Neural cell (in vitro differentiated cells): ENCODE results near the gene DNAH6. TPM values are rescaled to one million over a fixed set of nuclear protein-coding genes. Genes with fewer than 3 reads are reported as not detected.

Experiments
- H2AFZ ChIP-seq: fragments of 200-600, 300-800 bp; sonication (generic), shearing (Covaris generic); 2 replicates; pipeline ENCODE4 v1.6.0; 2014; ENCODE audit warnings: low read depth, mild to moderate bottlenecking, antibody characterized with exemption, low read length, moderate library complexity
- H3F3A ChIP-seq: fragments of 200-600 bp; shearing (Covaris generic); 2 replicates; pipeline ENCODE4 v1.6.1; 2016; ENCODE audit warnings: mild to moderate bottlenecking, moderate library complexity, mixed read lengths, antibody characterized with exemption, low read length; ENCODE audit not compliant: insufficient read depth, poor library complexity, severe bottlenecking
- H3K27ac ChIP-seq: fragments of 200-600, 300-800 bp; sonication (generic), shearing (Covaris generic); 2 replicates; pipeline ENCODE4 v1.5.1; 2014; ENCODE audit warnings: mild to moderate bottlenecking, low read length, moderate library complexity
- H3K27me3 ChIP-seq: fragments of 300-800, 200-600 bp; sonication (generic), shearing (Covaris generic); 2 replicates; pipeline ENCODE4 v1.6.0; 2014; ENCODE audit warnings: mild to moderate bottlenecking, low read depth, low read length, moderate library complexity; ENCODE audit not compliant: insufficient read depth
- H3K36me3 ChIP-seq: fragments of 300-800, 200-600 bp; sonication (generic), shearing (Covaris generic); 2 replicates; pipeline ENCODE4 v1.5.1; 2014; ENCODE audit warnings: mild to moderate bottlenecking, antibody characterized with exemption, low read length, moderate library complexity; ENCODE audit not compliant: insufficient read depth
- H3K4me2 ChIP-seq: fragments of 300-800, 200-600 bp; sonication (generic), shearing (Covaris generic); 2 replicates; pipeline ENCODE4 v1.6.0; 2014; ENCODE audit warnings: mild to moderate bottlenecking, low read length
- H3K4me3 ChIP-seq: fragments of 300-800, 200-600 bp; sonication (generic), shearing (Covaris generic); 2 replicates; pipeline ENCODE4 v1.5.1; 2014; ENCODE audit warnings: mild to moderate bottlenecking, low read length, moderate library complexity
- H3K79me2 ChIP-seq: fragments of 200-600 bp; shearing (Covaris generic); replicated peaks from 2 replicates; pipeline ENCODE4 v1.6.0; 2014; ENCODE audit warnings: mild to moderate bottlenecking, low read length, moderate library complexity; ENCODE audit not compliant: insufficient read depth
- H3K9ac ChIP-seq: fragments of 300-800, 200-600 bp; sonication (generic), shearing (Covaris generic); 2 replicates; pipeline ENCODE4 v1.6.1; 2016; ENCODE audit warnings: mild to moderate bottlenecking, low read length, mixed read lengths
- H3K9me2 ChIP-seq: fragments of 200-600 bp; shearing (Covaris generic); 2 replicates; pipeline ENCODE4 v1.6.1; 2016; ENCODE audit warnings: mild to moderate bottlenecking, low read length, mixed read lengths; ENCODE audit not compliant: insufficient read depth
- H3K9me3 ChIP-seq: fragments of 200-600, 300-800 bp; sonication (generic), shearing (Covaris generic); 2 replicates; pipeline ENCODE4 v1.6.1; 2016; ENCODE audit warnings: mild to moderate bottlenecking, mixed run types, low read length, moderate library complexity, mixed read lengths
- H4K20me1 ChIP-seq: fragments of 200-600 bp; shearing (Covaris generic); 2 replicates; pipeline ENCODE4 v1.6.1; 2016; ENCODE audit warnings: mild to moderate bottlenecking, mixed run types; ENCODE audit not compliant: insufficient read depth
- EP300 ChIP-seq: fragments of 450-650 bp; conservative IDR thresholded peaks from 2 replicates; pipeline ENCODE4 v1.6.1; 2014; ENCODE audit warnings: antibody characterized with exemption, mild to moderate bottlenecking, moderate library complexity; ENCODE audit not compliant: poor library complexity, severe bottlenecking
- EZH2 ChIP-seq: fragments of 200-600, 300-800 bp; shearing (Covaris generic), sonication (generic); IDR thresholded peaks from 2 replicates; pipeline ENCODE4 v1.6.1; 2014; ENCODE audit warnings: antibody characterized with exemption, low read length, borderline replicate concordance, mild to moderate bottlenecking; ENCODE audit not compliant: insufficient read depth, poor library complexity, severe bottlenecking
- MXI1 ChIP-seq: fragments of 450-650 bp; conservative IDR thresholded peaks from 2 replicates; pipeline ENCODE4 v1.6.1; 2014; ENCODE audit warnings: antibody characterized with exemption, mild to moderate bottlenecking; ENCODE audit not compliant: poor library complexity, severe bottlenecking
- POLR2AphosphoS5 ChIP-seq: IDR thresholded peaks from 2 replicates; pipeline ENCODE4 v1.6.1; 2012
- RAD21 ChIP-seq: fragments of 450-650 bp; conservative IDR thresholded peaks from 2 replicates; pipeline ENCODE4 v1.6.1; 2014; ENCODE audit warnings: antibody characterized with exemption, mild to moderate bottlenecking, moderate library complexity
- SMC3 ChIP-seq: fragments of 450-650 bp; conservative IDR thresholded peaks from 2 replicates; pipeline ENCODE4 v1.6.1; 2014; ENCODE audit warnings: antibody characterized with exemption, mild to moderate bottlenecking, moderate library complexity; ENCODE audit not compliant: poor library complexity
- TAF1 ChIP-seq: IDR thresholded peaks from 2 replicates; pipeline ENCODE4 v1.6.1; 2012; ENCODE audit warnings: low read depth
- polyA plus RNA-seq: library from polyadenylated mRNA; depleted of rRNA; stranded (reverse); fragments of >200 nt; gene quantifications from 2 replicates; pipeline ENCODE4 v1.2.3, GENCODE V29; 2014
- TF ChIP-seq, protein P1 (sequence below): IDR thresholded peaks from 2 replicates; pipeline ENCODE4 v1.6.1; 2012; ENCODE audit warnings: borderline replicate concordance
- TF ChIP-seq, protein P2 (sequence below): fragments of 450-650 bp; IDR thresholded peaks from 2 replicates; pipeline ENCODE4 v1.5.1; 2014; ENCODE audit warnings: antibody characterized with exemption, mild to moderate bottlenecking, moderate library complexity; ENCODE audit not compliant: poor library complexity, severe bottlenecking

The DNAH6 gene
- polyA plus RNA-seq, 1 donor from 2014 or later, result 2.1 TPM

DNA sequence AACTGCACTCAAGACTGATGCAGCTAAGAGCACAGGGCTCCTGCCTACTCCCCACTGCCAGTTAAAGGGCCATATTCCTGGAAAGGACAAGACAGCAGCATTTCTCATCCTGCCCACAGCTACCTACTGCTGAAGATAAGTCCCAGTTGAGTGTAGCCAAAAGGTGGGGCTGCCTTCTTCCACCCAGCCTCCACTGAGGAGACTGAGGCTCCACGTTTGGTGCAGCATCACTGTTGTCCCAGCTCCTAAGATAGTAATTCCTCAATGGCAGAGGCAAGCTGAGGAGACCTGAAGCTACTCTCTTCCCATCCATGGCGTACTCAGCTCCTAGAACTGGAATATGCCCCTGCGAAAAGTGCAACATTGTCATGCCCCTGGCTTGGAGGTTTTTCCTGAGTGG is 214.9 kb downstream of the DNAH6 start:
- H3K27ac ChIP-seq, result no peak overlapping the region
- no peaks in the 10 kb centered on the region for H3K9me3 ChIP-seq
- H3K4me3 ChIP-seq, result no peak overlapping the region
- H3K79me2 ChIP-seq, result no peaks in the 10 kb centered on the region
- H3K4me2 ChIP-seq, result no peak overlapping the region
- no peak for TF ChIP-seq EP300
- TF ChIP-seq RAD21, result no peak
- TF ChIP-seq POLR2AphosphoS5, result no peak
- TF ChIP-seq, protein P1, sequence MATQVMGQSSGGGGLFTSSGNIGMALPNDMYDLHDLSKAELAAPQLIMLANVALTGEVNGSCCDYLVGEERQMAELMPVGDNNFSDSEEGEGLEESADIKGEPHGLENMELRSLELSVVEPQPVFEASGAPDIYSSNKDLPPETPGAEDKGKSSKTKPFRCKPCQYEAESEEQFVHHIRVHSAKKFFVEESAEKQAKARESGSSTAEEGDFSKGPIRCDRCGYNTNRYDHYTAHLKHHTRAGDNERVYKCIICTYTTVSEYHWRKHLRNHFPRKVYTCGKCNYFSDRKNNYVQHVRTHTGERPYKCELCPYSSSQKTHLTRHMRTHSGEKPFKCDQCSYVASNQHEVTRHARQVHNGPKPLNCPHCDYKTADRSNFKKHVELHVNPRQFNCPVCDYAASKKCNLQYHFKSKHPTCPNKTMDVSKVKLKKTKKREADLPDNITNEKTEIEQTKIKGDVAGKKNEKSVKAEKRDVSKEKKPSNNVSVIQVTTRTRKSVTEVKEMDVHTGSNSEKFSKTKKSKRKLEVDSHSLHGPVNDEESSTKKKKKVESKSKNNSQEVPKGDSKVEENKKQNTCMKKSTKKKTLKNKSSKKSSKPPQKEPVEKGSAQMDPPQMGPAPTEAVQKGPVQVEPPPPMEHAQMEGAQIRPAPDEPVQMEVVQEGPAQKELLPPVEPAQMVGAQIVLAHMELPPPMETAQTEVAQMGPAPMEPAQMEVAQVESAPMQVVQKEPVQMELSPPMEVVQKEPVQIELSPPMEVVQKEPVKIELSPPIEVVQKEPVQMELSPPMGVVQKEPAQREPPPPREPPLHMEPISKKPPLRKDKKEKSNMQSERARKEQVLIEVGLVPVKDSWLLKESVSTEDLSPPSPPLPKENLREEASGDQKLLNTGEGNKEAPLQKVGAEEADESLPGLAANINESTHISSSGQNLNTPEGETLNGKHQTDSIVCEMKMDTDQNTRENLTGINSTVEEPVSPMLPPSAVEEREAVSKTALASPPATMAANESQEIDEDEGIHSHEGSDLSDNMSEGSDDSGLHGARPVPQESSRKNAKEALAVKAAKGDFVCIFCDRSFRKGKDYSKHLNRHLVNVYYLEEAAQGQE, result no peak
- TF ChIP-seq, protein P2, sequence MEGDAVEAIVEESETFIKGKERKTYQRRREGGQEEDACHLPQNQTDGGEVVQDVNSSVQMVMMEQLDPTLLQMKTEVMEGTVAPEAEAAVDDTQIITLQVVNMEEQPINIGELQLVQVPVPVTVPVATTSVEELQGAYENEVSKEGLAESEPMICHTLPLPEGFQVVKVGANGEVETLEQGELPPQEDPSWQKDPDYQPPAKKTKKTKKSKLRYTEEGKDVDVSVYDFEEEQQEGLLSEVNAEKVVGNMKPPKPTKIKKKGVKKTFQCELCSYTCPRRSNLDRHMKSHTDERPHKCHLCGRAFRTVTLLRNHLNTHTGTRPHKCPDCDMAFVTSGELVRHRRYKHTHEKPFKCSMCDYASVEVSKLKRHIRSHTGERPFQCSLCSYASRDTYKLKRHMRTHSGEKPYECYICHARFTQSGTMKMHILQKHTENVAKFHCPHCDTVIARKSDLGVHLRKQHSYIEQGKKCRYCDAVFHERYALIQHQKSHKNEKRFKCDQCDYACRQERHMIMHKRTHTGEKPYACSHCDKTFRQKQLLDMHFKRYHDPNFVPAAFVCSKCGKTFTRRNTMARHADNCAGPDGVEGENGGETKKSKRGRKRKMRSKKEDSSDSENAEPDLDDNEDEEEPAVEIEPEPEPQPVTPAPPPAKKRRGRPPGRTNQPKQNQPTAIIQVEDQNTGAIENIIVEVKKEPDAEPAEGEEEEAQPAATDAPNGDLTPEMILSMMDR, result no peak
- no peak for TF ChIP-seq TAF1
- TF ChIP-seq EZH2, result no peak
- TF ChIP-seq MXI1, result no peak
- no peak for TF ChIP-seq SMC3
- H3K9me2 ChIP-seq, result no peaks in the 10 kb centered on the region
- H3K36me3 ChIP-seq, result no peaks in the 10 kb centered on the region
- H3F3A ChIP-seq, result no peaks in the 10 kb centered on the region
- H3K9ac ChIP-seq, result no peak overlapping the region
- H4K20me1 ChIP-seq, result no peaks in the 10 kb centered on the region
- H3K27me3 ChIP-seq, result no peaks in the 10 kb centered on the region
- no peak overlapping the region for H2AFZ ChIP-seq

DNA sequence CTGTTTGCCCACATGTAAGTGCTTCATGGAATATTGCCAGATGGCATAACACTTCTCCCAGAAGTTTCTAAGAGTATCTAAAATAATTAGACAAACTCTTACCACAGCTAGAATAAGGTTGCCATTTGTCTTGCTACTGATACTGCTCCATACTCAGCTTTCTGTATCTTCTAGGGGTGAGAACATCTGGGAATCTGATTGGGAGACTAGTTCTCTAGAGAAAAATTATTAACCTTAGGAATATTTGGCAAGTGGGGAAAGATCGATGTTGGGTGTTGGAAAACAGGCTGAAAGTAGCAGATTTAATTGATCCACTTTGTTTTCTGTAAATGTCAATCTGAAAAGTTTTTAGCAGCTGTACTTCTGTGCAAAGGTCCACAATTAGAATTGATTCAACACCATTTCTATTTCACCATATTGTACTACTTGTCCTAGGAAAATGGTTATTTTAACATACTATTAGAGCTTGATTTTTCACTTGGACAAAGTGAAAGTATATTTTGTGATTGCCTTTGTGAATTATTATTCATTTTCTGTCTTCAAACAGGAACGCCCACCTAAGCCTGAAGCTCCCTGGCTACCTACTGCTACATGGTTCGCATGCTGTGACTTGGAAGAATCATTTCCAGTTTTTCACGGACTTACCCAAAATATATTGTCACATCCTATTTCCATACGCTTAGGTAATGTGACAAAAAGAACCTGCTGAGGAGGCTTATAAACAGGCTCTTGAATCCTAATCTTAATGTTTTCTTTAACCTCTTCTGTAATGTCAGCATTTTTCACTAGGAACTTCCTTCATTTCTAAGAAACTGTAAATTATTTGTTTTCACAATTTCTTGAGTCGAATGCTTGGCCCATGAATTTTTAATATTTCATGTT is 216.8 kb downstream of the DNAH6 start:
- H3K4me2 ChIP-seq, result no peak overlapping the region
- no peaks in the 10 kb centered on the region for H3K27me3 ChIP-seq
- H2AFZ ChIP-seq, result no peak overlapping the region
- H3K9me2 ChIP-seq, result no peaks in the 10 kb centered on the region
- H3K9me3 ChIP-seq, result no peaks in the 10 kb centered on the region
- no peaks in the 10 kb centered on the region for H4K20me1 ChIP-seq
- TF ChIP-seq TAF1, result no peak
- no peak for TF ChIP-seq EZH2
- no peak for TF ChIP-seq SMC3
- TF ChIP-seq, protein P2, result no peak
- TF ChIP-seq POLR2AphosphoS5, result no peak
- no peak for TF ChIP-seq EP300
- no peaks in the 10 kb centered on the region for H3F3A ChIP-seq
- no peak overlapping the region for H3K4me3 ChIP-seq
- no peak overlapping the region for H3K9ac ChIP-seq
- H3K79me2 ChIP-seq, result no peaks in the 10 kb centered on the region
- H3K27ac ChIP-seq, result no peak overlapping the region
- H3K36me3 ChIP-seq, result no peaks in the 10 kb centered on the region
